AG04450 (cell line): ENCODE measurements around the gene NBPF4. TPM values are rescaled to one million over a fixed set of nuclear protein-coding genes. Genes with fewer than 3 reads are reported as not detected.

ENCODE experiments used
- CTCF ChIA-PET: fragments of 300-600, 350-600 bp; formaldehyde crosslinking; extraction: SDS; loops from one replicate; lab custom pipeline; 2022; ENCODE audit warnings: antibody characterized with exemption, inconsistent platforms; lab: Charles Lee
- POLR2A ChIA-PET: fragments of 350-600 bp; formaldehyde crosslinking; extraction: SDS; loops from one replicate; lab custom pipeline; 2021; ENCODE audit warnings: antibody characterized with exemption, inconsistent platforms; lab: Yijun Ruan, JAX
- DNase-seq: peaks from one replicate; pipeline ENCODE4 v3.0.0-alpha.2; 2011; ENCODE audit warnings: low read depth, low spot score
- H3K27ac ChIP-seq: one replicate; pipeline ENCODE4 v1.5.1; 2012; ENCODE audit warnings: low read depth, low read length, control low read depth
- H3K27me3 ChIP-seq: one replicate; pipeline ENCODE4 v1.6.0; 2012; ENCODE audit warnings: low read length; ENCODE audit not compliant: control insufficient read depth, insufficient read depth
- H3K4me3 ChIP-seq: 2 replicates; pipeline ENCODE4 v1.5.1; 2011; ENCODE audit warnings: mild to moderate bottlenecking, low read depth, low read length, control low read depth
- H3K9me3 ChIP-seq: 2 replicates; pipeline ENCODE4 v1.5.1; 2012; ENCODE audit warnings: low read length; ENCODE audit not compliant: control insufficient read depth, insufficient read depth
- polyA plus RNA-seq: library from polyadenylated mRNA; depleted of rRNA; stranded (reverse); fragments of >200 nt; gene quantifications from 2 replicates; pipeline ENCODE4 v1.2.3, GENCODE V29; 2011
- TF ChIP-seq, protein P1 (sequence below): IDR thresholded peaks from 2 replicates; pipeline ENCODE4 v1.5.1; 2011; ENCODE audit warnings: low read depth, low read length, control low read depth, inconsistent platforms

Gene NBPF4
- polyA plus RNA-seq, 1 experiment: not detected

DNA sequence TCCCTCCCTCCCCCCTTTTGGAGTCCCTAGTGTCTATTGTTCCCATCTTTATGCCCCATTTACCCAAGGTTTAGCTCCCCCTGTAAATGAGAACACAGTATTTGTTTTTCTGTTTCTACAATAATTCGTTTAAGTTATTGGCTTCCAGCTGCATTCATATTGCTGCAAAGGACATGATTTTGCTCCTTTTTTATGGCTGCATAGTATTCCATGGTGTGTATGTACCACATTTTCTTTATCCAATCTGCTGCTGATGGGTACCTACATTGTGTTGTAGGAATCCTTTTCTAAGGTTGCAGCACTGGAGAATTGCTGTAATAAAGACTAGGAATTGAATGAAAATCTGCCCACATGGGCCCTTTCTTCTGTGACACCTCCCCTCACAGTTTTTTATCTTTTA, 50.5 kb downstream of the NBPF4 start:
- POLR2A ChIA-PET: no interaction called here
- DNase-seq: no peak
- Histone ChIP-seq H3K4me3 (no peak overlapping the region), H3K27ac (no peak overlapping the region), H3K27me3 (no peaks in the 10 kb centered on the region), H3K9me3 (peaks cover 6% of the 10 kb centered on the region)
- CTCF ChIA-PET: no interaction called here
- TF ChIP-seq, protein P1, sequence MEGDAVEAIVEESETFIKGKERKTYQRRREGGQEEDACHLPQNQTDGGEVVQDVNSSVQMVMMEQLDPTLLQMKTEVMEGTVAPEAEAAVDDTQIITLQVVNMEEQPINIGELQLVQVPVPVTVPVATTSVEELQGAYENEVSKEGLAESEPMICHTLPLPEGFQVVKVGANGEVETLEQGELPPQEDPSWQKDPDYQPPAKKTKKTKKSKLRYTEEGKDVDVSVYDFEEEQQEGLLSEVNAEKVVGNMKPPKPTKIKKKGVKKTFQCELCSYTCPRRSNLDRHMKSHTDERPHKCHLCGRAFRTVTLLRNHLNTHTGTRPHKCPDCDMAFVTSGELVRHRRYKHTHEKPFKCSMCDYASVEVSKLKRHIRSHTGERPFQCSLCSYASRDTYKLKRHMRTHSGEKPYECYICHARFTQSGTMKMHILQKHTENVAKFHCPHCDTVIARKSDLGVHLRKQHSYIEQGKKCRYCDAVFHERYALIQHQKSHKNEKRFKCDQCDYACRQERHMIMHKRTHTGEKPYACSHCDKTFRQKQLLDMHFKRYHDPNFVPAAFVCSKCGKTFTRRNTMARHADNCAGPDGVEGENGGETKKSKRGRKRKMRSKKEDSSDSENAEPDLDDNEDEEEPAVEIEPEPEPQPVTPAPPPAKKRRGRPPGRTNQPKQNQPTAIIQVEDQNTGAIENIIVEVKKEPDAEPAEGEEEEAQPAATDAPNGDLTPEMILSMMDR: no peak

DNA sequence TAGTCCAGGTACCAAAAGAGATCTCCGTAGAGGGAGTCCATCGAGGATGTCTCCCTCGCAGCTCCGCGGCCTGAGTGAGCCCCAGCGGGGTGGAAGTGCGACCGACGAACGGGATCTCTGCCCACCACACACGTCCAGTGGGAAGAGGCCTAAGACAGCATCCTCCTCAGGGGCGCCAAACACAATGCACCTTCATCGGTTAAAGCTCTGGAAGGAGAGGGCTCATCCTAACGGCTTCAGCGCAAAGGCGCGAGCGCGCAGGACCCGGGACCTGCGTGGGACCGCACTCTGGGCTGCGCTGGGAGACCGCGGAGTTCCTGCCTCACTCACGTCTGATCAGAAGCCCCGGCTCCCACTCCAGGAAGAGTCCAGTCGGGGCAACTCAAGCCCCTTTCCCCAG, 51.3 kb downstream of the NBPF4 start:
- Histone ChIP-seq H3K9me3 (peaks cover 6% of the 10 kb centered on the region), H3K27ac (no peak overlapping the region), H3K4me3 (no peak overlapping the region), H3K27me3 (no peaks in the 10 kb centered on the region)
- ChIA-PET POLR2A (no interaction called here), CTCF (no interaction called here)
- TF ChIP-seq, protein P1: no peak
- no peak for DNase-seq

DNA sequence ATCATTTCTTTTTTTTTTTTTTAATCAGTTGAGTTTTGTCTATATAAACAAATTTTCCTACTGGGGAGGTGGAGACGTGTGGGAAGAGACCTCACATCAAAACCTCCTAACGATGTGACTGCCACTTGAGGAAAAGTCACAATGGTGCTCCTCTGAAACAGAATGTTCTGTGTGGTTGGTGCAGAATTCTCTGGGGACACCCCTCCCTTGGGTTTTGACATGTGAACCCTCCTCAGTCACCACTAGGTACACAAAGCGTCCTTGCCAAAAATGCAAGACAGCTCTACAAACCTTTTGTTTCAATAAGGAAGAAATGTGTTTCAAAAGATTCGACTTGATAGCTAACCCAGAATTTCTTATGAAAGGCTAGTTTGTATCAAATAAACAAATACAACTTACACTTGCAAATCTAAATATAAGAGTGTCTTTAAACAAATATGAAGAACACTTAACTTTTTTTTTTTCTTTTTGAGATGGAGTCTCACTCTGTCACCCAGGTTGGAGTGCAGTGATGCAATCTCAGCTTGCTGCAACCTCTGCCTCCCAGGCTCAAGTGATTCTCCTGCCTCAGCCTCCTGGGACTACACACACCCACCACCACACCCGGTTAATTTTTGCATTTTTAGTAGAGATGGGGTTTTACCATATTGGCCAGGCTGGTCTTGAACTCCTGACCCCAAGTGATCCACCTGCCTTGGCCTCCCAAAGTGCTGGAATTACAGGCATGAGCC, 53.0 kb downstream of the NBPF4 start:
- Histone ChIP-seq H3K27ac (no peak overlapping the region), H3K4me3 (no peak overlapping the region), H3K27me3 (no peaks in the 10 kb centered on the region), H3K9me3 (peaks cover 6% of the 10 kb centered on the region)
- TF ChIP-seq, protein P1: no peak
- ChIA-PET POLR2A (no interaction called here), CTCF (interaction anchor here (1.2 to 1.5 kb wide), 2 partner anchors 65 kb away, joined by 3 to 4 read pairs; no protein-coding TSS in a partner anchor)
- DNase-seq: no peak

DNA sequence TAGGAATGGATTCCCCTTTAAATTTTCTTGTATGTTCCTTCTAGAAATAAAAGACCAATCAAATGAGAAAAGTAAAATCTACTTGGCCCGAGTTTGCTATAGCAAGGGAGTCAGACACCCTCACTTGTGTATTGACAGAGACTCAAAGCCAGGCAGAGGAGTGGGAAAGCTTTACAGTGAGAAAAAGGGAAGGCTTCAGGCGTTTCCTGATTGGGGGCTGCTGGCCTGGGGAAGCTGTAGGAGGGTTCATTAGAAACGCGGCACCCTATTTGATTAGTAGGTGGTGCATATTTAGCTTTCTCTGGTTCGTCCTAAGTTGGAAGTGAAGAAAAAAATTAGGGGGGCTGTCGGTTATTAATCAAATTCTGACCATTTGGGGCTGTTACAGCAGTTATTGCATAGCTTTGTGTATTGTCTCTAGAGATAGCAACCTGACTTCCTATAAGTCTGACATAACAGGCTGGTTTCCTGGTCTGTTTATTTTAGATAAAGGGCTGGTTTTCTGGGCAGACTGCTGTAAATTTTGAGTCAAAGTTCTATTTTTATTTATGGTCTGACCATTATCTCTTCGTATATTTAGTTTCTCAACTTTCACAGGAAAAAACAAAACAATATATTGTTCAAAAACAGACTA, 53.8 kb downstream of the NBPF4 start:
- TF ChIP-seq, protein P1: no peak

DNA sequence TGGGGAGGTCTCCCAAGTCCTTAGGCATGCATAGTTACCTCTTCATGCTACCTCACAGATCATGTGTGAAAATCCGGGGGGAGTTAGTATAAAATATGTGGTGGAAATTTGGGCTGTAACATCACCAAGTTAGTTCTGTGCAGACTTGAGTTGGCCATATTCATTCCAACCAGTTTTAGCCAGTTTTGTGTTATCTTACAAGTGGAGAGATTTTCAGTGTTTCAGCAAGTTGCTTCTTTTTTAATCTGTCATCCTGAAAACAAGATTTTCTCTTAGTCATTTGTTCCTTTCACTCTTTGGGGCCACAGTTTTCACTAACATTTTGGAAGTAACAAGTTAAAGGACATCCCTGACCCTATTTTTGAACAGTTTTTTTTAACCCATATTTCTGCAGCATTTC, 55.1 kb downstream of the NBPF4 start:
- no peak overlapping the region for H3K27ac ChIP-seq
- no peak for DNase-seq
- CTCF ChIA-PET: interaction anchor here (1.4 kb wide), 1 partner anchor 12 kb away, joined by 6 read pairs; the partner anchor contains the start of gene SLC25A24
- peaks cover 6% of the 10 kb centered on the region for H3K9me3 ChIP-seq
- H3K27me3 ChIP-seq: no peaks in the 10 kb centered on the region
- no peak overlapping the region for H3K4me3 ChIP-seq
- TF ChIP-seq, protein P1: no peak
- POLR2A ChIA-PET: no interaction called here

More for the DNA sequence above, 53.8 kb downstream of the NBPF4 start:
- ChIA-PET POLR2A (no interaction called here), CTCF (interaction anchor here (1.2 kb wide), 1 partner anchor 65 kb away, joined by 4 read pairs; no protein-coding TSS in a partner anchor)
- no peak overlapping the region for H3K4me3 ChIP-seq
- no peaks in the 10 kb centered on the region for H3K27me3 ChIP-seq
- no peak for DNase-seq
- no peak overlapping the region for H3K27ac ChIP-seq
- H3K9me3 ChIP-seq: peaks cover 6% of the 10 kb centered on the region
